ENCODE data around the gene AHNAK2.

DNA sequence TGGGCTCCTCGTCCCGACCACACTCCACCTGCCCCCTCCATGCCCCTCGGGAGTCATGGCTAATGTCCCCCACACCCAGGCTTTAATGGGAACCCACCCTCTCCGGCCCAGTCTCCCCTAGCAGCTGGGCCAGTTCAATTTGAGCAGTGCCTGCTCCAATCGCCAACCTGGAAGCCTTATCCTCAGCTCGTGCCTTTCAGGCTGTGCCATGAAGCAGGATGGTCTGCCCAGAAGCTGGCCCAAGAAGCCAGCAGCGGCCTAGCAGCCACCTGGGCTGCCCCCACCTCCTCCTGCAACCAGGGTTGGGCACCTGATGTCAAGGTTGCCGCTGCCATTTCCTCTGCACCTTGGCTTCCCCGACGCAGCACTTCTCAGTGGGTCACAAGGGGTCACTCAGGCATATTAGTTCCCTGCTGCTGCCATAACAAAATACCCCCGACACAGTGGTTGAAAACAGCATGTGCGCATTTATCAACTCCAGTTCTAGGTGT, 5.1 kb upstream of the AHNAK2 start:
- TF ChIP-seq, protein P1, sequence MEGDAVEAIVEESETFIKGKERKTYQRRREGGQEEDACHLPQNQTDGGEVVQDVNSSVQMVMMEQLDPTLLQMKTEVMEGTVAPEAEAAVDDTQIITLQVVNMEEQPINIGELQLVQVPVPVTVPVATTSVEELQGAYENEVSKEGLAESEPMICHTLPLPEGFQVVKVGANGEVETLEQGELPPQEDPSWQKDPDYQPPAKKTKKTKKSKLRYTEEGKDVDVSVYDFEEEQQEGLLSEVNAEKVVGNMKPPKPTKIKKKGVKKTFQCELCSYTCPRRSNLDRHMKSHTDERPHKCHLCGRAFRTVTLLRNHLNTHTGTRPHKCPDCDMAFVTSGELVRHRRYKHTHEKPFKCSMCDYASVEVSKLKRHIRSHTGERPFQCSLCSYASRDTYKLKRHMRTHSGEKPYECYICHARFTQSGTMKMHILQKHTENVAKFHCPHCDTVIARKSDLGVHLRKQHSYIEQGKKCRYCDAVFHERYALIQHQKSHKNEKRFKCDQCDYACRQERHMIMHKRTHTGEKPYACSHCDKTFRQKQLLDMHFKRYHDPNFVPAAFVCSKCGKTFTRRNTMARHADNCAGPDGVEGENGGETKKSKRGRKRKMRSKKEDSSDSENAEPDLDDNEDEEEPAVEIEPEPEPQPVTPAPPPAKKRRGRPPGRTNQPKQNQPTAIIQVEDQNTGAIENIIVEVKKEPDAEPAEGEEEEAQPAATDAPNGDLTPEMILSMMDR (IDR thresholded peaks at IDR 0.05) = no peak
- TF ChIP-seq POLR2AphosphoS5 (IDR thresholded peaks at IDR 0.05; ENCODE audit: low read depth, low read length) = no peak
